ENCODE measurements around the gene EYS. TPM values are rescaled to one million over a fixed set of nuclear protein-coding genes. Genes with fewer than 3 reads are reported as not detected.

The EYS gene
- total and polyA plus RNA-seq, 2 of the 8 experiments (the other 6 are each of a cell fraction or from before 2014, with no cell fraction given), result 0.05 to 0.13 TPM

DNA sequence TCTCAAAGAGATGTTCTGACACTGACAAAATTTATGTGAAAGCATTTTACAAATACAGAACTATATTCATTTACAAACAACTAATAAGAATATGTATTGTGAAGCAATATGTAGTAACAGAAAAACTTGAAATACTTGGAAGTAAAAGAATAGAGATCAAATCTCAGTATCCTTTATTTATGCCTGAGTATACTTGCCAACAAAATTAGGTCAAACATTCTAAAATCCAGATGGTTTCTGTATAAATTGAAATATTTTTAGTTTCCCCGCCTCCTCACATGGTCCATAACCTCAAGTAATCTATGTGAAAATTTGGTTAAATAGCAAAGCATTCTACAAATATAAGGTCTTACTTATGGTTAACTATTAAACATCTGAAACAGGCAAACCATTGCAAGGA is 545.4 kb downstream of the EYS start:
- Histone ChIP-seq H3K9me3 (ENCODE audit: insufficient read depth in 2 of 2, low read depth in 1 of 2, low read length in 1 of 2) (no peaks in the 10 kb centered on the region), H3K27ac (ENCODE audit: low read depth, low read length) (no peak overlapping the region), H3K36me3 (ENCODE audit: control insufficient read depth in 2 of 4, insufficient read depth in 4 of 4, low read length in 3 of 4) (no peaks in the 10 kb centered on the region), H3K23ac (ENCODE audit: insufficient read length) (no peak overlapping the region), H3K4me2 (ENCODE audit: insufficient read depth in 1 of 2, low read depth in 2 of 2, low read length in 2 of 2) (no peak overlapping the region), H2BK120ac (replicated peaks; ENCODE audit: low read depth, low read length) (no peak overlapping the region), H3K4me1 (replicated peaks in 1 of 4; ENCODE audit: control insufficient read depth in 3 of 4, insufficient read depth in 4 of 4, low read length in 3 of 4) (no peaks in the 10 kb centered on the region), H4K91ac (replicated peaks; ENCODE audit: insufficient read length, low read length) (no peak overlapping the region), H3K79me1 (ENCODE audit: low read depth, low read length) (no peaks in the 10 kb centered on the region), H3K18ac (ENCODE audit: extremely low read depth, low read length) (no peak overlapping the region), H2BK5ac (ENCODE audit: low read depth, low read length) (no peak overlapping the region), H3K56ac (replicated peaks; ENCODE audit: insufficient read length, low read depth, low read length) (no peak overlapping the region), H3K79me2 (ENCODE audit: control insufficient read depth in 1 of 2, insufficient read depth in 2 of 2, low read length in 2 of 2) (no peaks in the 10 kb centered on the region), H3K4ac (replicated peaks; ENCODE audit: insufficient read length, low read depth, low read length) (no peak overlapping the region), H2BK20ac (ENCODE audit: low read length) (no peak overlapping the region), H2BK15ac (ENCODE audit: low read length) (no peak overlapping the region), H3K27me3 (replicated peaks in 1 of 4; ENCODE audit: control insufficient read depth in 3 of 4, extremely low read depth in 1 of 4, insufficient read depth in 3 of 4, low read length in 3 of 4) (no peaks in the 10 kb centered on the region), H2BK12ac (ENCODE audit: low read depth, low read length) (no peak overlapping the region), H3K23me2 (ENCODE audit: low read depth, low read length) (no peaks in the 10 kb centered on the region), H3K14ac (ENCODE audit: insufficient read length) (no peak overlapping the region), H3K4me3 (ENCODE audit: extremely low read depth in 1 of 4, insufficient read depth in 2 of 4, low read depth in 3 of 4, low read length in 4 of 4) (no peak overlapping the region), H4K5ac (ENCODE audit: insufficient read length, low read depth, low read length) (no peak overlapping the region), H3K9ac (replicated peaks in 1 of 4; ENCODE audit: extremely low read depth in 1 of 4, low read depth in 3 of 4, low read length in 3 of 4) (no peak overlapping the region), H2AFZ (ENCODE audit: low read length) (no peak overlapping the region), H2AK5ac (ENCODE audit: low read depth, low read length) (no peak overlapping the region), H4K8ac (ENCODE audit: extremely low read depth, insufficient read depth, low read length) (no peak overlapping the region), H4K20me1 (replicated peaks in 1 of 2; ENCODE audit: control insufficient read depth in 1 of 2, insufficient read depth in 2 of 2, low read length in 2 of 2) (no peaks in the 10 kb centered on the region)
- 50% methylated on average over 1 of the region's 1 CpG; no CpG with 5 or more reads in 1 of the 2 experiments for WGBS, 2 experiments (ENCODE audit: extremely low coverage in 1 of 2, insufficient coverage in 1 of 2, insufficient read length in 1 of 2, insufficient replicate concordance in 2 of 2, low coverage in 1 of 2, low lambda C conversion rate in 2 of 2, missing lambda C conversion rate in 1 of 2)
- no peak for FAIRE-seq
- POLR2A ChIA-PET (ENCODE audit: partially characterized antibody), result no interaction called here
- no peak for DNase-seq (ENCODE audit: low read depth in 1 of 2, low spot score in 2 of 2)
- CTCF ChIA-PET (ENCODE audit: partially characterized antibody), result no interaction called here
- TF ChIP-seq PHF8 (conservative IDR thresholded peaks at IDR 0.05; ENCODE audit: low read depth, low read length) (no peak), GTF2F1 (IDR thresholded peaks at IDR 0.05; ENCODE audit: borderline replicate concordance, low read depth, low read length) (no peak), MAFK (IDR thresholded peaks at IDR 0.05; ENCODE audit: low read depth, low read length) (no peak), CTBP2 (IDR thresholded peaks at IDR 0.05; ENCODE audit: borderline replicate concordance, insufficient read depth, insufficient read length, low read length) (no peak), HDAC2 (IDR thresholded peaks at IDR 0.05; ENCODE audit: borderline replicate concordance in 1 of 2, low read depth in 2 of 2, low read length in 2 of 2) (no peak), NRF1 (IDR thresholded peaks at IDR 0.05; ENCODE audit: low read depth, low read length) (no peak), KDM4A (IDR thresholded peaks at IDR 0.05; ENCODE audit: low read depth, low read length, severe bottlenecking) (no peak), NANOG (IDR thresholded peaks at IDR 0.05; ENCODE audit: insufficient read depth, low read depth, low read length, poor library complexity, severe bottlenecking) (no peak), SIN3A (conservative IDR thresholded peaks at IDR 0.05 in 1 of 2, IDR thresholded peaks at IDR 0.05 in 1 of 2; ENCODE audit: low read depth in 1 of 2, low read length in 2 of 2) (no peak), TEAD4 (IDR thresholded peaks at IDR 0.05; ENCODE audit: low read depth, low read length) (no peak), JUND (IDR thresholded peaks at IDR 0.05; ENCODE audit: low read length) (no peak), ZNF274 (IDR thresholded peaks at IDR 0.05; ENCODE audit: borderline replicate concordance, extremely low read depth, low read length) (no peak), CEBPB (IDR thresholded peaks at IDR 0.05; ENCODE audit: low read depth, low read length) (no peak)
- TF ChIP-seq, protein P1, sequence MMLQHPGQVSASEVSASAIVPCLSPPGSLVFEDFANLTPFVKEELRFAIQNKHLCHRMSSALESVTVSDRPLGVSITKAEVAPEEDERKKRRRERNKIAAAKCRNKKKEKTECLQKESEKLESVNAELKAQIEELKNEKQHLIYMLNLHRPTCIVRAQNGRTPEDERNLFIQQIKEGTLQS (IDR thresholded peaks at IDR 0.05; ENCODE audit: insufficient read depth, low read depth, low read length), result no peak

All from H1 (cell line).